Neural cell (in vitro differentiated cells): Measurements from ENCODE around the gene SPP1. TPM values are rescaled to one million over a fixed set of nuclear protein-coding genes. Genes with fewer than 3 reads are reported as not detected.

ENCODE experiments used
- H2AFZ ChIP-seq: fragments of 200-600, 300-800 bp; sonication (generic), shearing (Covaris generic); 2 replicates; pipeline ENCODE4 v1.6.0; 2014; ENCODE audit warnings: low read depth, mild to moderate bottlenecking, antibody characterized with exemption, low read length, moderate library complexity
- H3F3A ChIP-seq: fragments of 200-600 bp; shearing (Covaris generic); 2 replicates; pipeline ENCODE4 v1.6.1; 2016; ENCODE audit warnings: mild to moderate bottlenecking, moderate library complexity, mixed read lengths, antibody characterized with exemption, low read length; ENCODE audit not compliant: insufficient read depth, poor library complexity, severe bottlenecking
- H3K27ac ChIP-seq: fragments of 200-600, 300-800 bp; sonication (generic), shearing (Covaris generic); 2 replicates; pipeline ENCODE4 v1.5.1; 2014; ENCODE audit warnings: mild to moderate bottlenecking, low read length, moderate library complexity
- H3K27me3 ChIP-seq: fragments of 300-800, 200-600 bp; sonication (generic), shearing (Covaris generic); 2 replicates; pipeline ENCODE4 v1.6.0; 2014; ENCODE audit warnings: mild to moderate bottlenecking, low read depth, low read length, moderate library complexity; ENCODE audit not compliant: insufficient read depth
- H3K36me3 ChIP-seq: fragments of 300-800, 200-600 bp; sonication (generic), shearing (Covaris generic); 2 replicates; pipeline ENCODE4 v1.5.1; 2014; ENCODE audit warnings: mild to moderate bottlenecking, antibody characterized with exemption, low read length, moderate library complexity; ENCODE audit not compliant: insufficient read depth
- H3K4me2 ChIP-seq: fragments of 300-800, 200-600 bp; sonication (generic), shearing (Covaris generic); 2 replicates; pipeline ENCODE4 v1.6.0; 2014; ENCODE audit warnings: mild to moderate bottlenecking, low read length
- H3K4me3 ChIP-seq: fragments of 300-800, 200-600 bp; sonication (generic), shearing (Covaris generic); 2 replicates; pipeline ENCODE4 v1.5.1; 2014; ENCODE audit warnings: mild to moderate bottlenecking, low read length, moderate library complexity
- H3K79me2 ChIP-seq: fragments of 200-600 bp; shearing (Covaris generic); replicated peaks from 2 replicates; pipeline ENCODE4 v1.6.0; 2014; ENCODE audit warnings: mild to moderate bottlenecking, low read length, moderate library complexity; ENCODE audit not compliant: insufficient read depth
- H3K9ac ChIP-seq: fragments of 300-800, 200-600 bp; sonication (generic), shearing (Covaris generic); 2 replicates; pipeline ENCODE4 v1.6.1; 2016; ENCODE audit warnings: mild to moderate bottlenecking, low read length, mixed read lengths
- H3K9me2 ChIP-seq: fragments of 200-600 bp; shearing (Covaris generic); 2 replicates; pipeline ENCODE4 v1.6.1; 2016; ENCODE audit warnings: mild to moderate bottlenecking, low read length, mixed read lengths; ENCODE audit not compliant: insufficient read depth
- H3K9me3 ChIP-seq: fragments of 200-600, 300-800 bp; sonication (generic), shearing (Covaris generic); 2 replicates; pipeline ENCODE4 v1.6.1; 2016; ENCODE audit warnings: mild to moderate bottlenecking, mixed run types, low read length, moderate library complexity, mixed read lengths
- H4K20me1 ChIP-seq: fragments of 200-600 bp; shearing (Covaris generic); 2 replicates; pipeline ENCODE4 v1.6.1; 2016; ENCODE audit warnings: mild to moderate bottlenecking, mixed run types; ENCODE audit not compliant: insufficient read depth
- EP300 ChIP-seq: fragments of 450-650 bp; conservative IDR thresholded peaks from 2 replicates; pipeline ENCODE4 v1.6.1; 2014; ENCODE audit warnings: antibody characterized with exemption, mild to moderate bottlenecking, moderate library complexity; ENCODE audit not compliant: poor library complexity, severe bottlenecking
- EZH2 ChIP-seq: fragments of 200-600, 300-800 bp; shearing (Covaris generic), sonication (generic); IDR thresholded peaks from 2 replicates; pipeline ENCODE4 v1.6.1; 2014; ENCODE audit warnings: antibody characterized with exemption, low read length, borderline replicate concordance, mild to moderate bottlenecking; ENCODE audit not compliant: insufficient read depth, poor library complexity, severe bottlenecking
- MXI1 ChIP-seq: fragments of 450-650 bp; conservative IDR thresholded peaks from 2 replicates; pipeline ENCODE4 v1.6.1; 2014; ENCODE audit warnings: antibody characterized with exemption, mild to moderate bottlenecking; ENCODE audit not compliant: poor library complexity, severe bottlenecking
- POLR2AphosphoS5 ChIP-seq: IDR thresholded peaks from 2 replicates; pipeline ENCODE4 v1.6.1; 2012
- RAD21 ChIP-seq: fragments of 450-650 bp; conservative IDR thresholded peaks from 2 replicates; pipeline ENCODE4 v1.6.1; 2014; ENCODE audit warnings: antibody characterized with exemption, mild to moderate bottlenecking, moderate library complexity
- SMC3 ChIP-seq: fragments of 450-650 bp; conservative IDR thresholded peaks from 2 replicates; pipeline ENCODE4 v1.6.1; 2014; ENCODE audit warnings: antibody characterized with exemption, mild to moderate bottlenecking, moderate library complexity; ENCODE audit not compliant: poor library complexity
- TAF1 ChIP-seq: IDR thresholded peaks from 2 replicates; pipeline ENCODE4 v1.6.1; 2012; ENCODE audit warnings: low read depth
- polyA plus RNA-seq: library from polyadenylated mRNA; depleted of rRNA; stranded (reverse); fragments of >200 nt; gene quantifications from 2 replicates; pipeline ENCODE4 v1.2.3, GENCODE V29; 2014
- TF ChIP-seq, protein P1 (sequence below): fragments of 450-650 bp; IDR thresholded peaks from 2 replicates; pipeline ENCODE4 v1.5.1; 2014; ENCODE audit warnings: antibody characterized with exemption, mild to moderate bottlenecking, moderate library complexity; ENCODE audit not compliant: poor library complexity, severe bottlenecking
- TF ChIP-seq, protein P2 (sequence below): IDR thresholded peaks from 2 replicates; pipeline ENCODE4 v1.6.1; 2012; ENCODE audit warnings: borderline replicate concordance

SPP1 gene
- polyA plus RNA-seq, 1 donor from 2014 or later, result 0.35 TPM

DNA sequence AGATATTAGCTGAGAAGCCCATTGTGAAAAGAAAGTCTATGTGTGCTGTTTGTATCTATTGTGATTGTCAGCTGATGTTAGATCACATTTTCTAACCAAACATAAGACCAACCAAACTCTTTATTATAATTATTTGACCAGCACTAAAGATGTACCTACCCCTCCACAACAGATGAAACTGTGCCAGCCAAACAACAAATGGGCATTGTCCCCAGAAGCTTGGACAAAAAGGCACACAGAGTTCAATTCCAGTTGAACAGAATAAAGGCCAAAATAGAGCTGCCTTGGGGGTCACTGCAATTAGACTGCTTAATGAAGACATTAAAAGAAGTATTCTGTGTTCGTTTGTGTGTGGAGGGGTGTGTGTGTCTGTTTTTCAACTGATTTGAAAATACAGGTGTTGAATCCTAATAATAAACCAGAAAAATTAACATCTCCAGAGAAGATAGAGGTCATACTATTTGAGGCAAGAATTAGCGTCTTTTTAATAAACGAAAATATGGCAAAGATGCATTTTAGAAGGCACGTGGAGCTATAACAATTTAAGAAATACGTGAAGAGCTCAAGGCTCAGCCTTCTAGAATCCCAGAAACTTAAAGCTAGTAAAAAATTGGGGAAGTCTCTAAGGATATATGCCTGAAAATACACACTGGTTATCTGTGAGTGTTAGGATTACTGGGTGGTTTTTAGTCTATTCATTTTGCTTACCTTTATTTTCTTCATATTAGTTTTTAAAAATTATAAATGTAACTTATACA lies 2.2 kb downstream of the SPP1 start:
- H3K36me3 ChIP-seq, result no peaks in the 10 kb centered on the region
- no peaks in the 10 kb centered on the region for H3K9me2 ChIP-seq
- no peak overlapping the region for H3K4me3 ChIP-seq
- TF ChIP-seq MXI1, result no peak
- no peaks in the 10 kb centered on the region for H3K9me3 ChIP-seq
- no peaks in the 10 kb centered on the region for H3K27me3 ChIP-seq
- H4K20me1 ChIP-seq, result no peaks in the 10 kb centered on the region
- H3K4me2 ChIP-seq, result no peak overlapping the region
- H3F3A ChIP-seq, result no peaks in the 10 kb centered on the region
- H3K27ac ChIP-seq, result no peak overlapping the region
- no peak overlapping the region for H3K9ac ChIP-seq
- H3K79me2 ChIP-seq, result no peaks in the 10 kb centered on the region
- H2AFZ ChIP-seq, result no peak overlapping the region

GRCh38 chr4:87978681-87979080 lies 3.2 kb downstream of the SPP1 start:
- Histone ChIP-seq H3K9ac (no peak overlapping the region), H3F3A (no peaks in the 10 kb centered on the region), H3K4me3 (no peak overlapping the region), H3K4me2 (no peak overlapping the region), H3K9me3 (no peaks in the 10 kb centered on the region), H3K27me3 (no peaks in the 10 kb centered on the region), H3K27ac (no peak overlapping the region), H3K9me2 (no peaks in the 10 kb centered on the region), H4K20me1 (no peaks in the 10 kb centered on the region), H3K79me2 (no peaks in the 10 kb centered on the region), H2AFZ (no peak overlapping the region), H3K36me3 (no peaks in the 10 kb centered on the region)
- TF ChIP-seq MXI1, result no peak
- TF ChIP-seq RAD21, result no peak
- no peak for TF ChIP-seq TAF1
- no peak for TF ChIP-seq SMC3
- no peak for TF ChIP-seq POLR2AphosphoS5
- no peak for TF ChIP-seq EP300
- no peak for TF ChIP-seq EZH2
- TF ChIP-seq, protein P1, sequence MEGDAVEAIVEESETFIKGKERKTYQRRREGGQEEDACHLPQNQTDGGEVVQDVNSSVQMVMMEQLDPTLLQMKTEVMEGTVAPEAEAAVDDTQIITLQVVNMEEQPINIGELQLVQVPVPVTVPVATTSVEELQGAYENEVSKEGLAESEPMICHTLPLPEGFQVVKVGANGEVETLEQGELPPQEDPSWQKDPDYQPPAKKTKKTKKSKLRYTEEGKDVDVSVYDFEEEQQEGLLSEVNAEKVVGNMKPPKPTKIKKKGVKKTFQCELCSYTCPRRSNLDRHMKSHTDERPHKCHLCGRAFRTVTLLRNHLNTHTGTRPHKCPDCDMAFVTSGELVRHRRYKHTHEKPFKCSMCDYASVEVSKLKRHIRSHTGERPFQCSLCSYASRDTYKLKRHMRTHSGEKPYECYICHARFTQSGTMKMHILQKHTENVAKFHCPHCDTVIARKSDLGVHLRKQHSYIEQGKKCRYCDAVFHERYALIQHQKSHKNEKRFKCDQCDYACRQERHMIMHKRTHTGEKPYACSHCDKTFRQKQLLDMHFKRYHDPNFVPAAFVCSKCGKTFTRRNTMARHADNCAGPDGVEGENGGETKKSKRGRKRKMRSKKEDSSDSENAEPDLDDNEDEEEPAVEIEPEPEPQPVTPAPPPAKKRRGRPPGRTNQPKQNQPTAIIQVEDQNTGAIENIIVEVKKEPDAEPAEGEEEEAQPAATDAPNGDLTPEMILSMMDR, result no peak
- TF ChIP-seq, protein P2, sequence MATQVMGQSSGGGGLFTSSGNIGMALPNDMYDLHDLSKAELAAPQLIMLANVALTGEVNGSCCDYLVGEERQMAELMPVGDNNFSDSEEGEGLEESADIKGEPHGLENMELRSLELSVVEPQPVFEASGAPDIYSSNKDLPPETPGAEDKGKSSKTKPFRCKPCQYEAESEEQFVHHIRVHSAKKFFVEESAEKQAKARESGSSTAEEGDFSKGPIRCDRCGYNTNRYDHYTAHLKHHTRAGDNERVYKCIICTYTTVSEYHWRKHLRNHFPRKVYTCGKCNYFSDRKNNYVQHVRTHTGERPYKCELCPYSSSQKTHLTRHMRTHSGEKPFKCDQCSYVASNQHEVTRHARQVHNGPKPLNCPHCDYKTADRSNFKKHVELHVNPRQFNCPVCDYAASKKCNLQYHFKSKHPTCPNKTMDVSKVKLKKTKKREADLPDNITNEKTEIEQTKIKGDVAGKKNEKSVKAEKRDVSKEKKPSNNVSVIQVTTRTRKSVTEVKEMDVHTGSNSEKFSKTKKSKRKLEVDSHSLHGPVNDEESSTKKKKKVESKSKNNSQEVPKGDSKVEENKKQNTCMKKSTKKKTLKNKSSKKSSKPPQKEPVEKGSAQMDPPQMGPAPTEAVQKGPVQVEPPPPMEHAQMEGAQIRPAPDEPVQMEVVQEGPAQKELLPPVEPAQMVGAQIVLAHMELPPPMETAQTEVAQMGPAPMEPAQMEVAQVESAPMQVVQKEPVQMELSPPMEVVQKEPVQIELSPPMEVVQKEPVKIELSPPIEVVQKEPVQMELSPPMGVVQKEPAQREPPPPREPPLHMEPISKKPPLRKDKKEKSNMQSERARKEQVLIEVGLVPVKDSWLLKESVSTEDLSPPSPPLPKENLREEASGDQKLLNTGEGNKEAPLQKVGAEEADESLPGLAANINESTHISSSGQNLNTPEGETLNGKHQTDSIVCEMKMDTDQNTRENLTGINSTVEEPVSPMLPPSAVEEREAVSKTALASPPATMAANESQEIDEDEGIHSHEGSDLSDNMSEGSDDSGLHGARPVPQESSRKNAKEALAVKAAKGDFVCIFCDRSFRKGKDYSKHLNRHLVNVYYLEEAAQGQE, result no peak
